SK-N-SH treated with all-trans-retinoic acid at 6 μM for 48 hours (cell line): Measurements from ENCODE around the gene ITIH5.

Experiments used
- OSR1 ChIP-seq: fragments of 250-450 bp; sonication (Bioruptor Pico); IDR thresholded peaks from 2 replicates; pipeline ENCODE4 v1.8.0; 2022; ENCODE audit warnings: moderate library complexity, mild to moderate bottlenecking, inconsistent platforms
- RARB ChIP-seq: fragments of 250-450 bp; sonication (Bioruptor Pico); IDR thresholded peaks from 2 replicates; pipeline ENCODE4 v1.8.0; 2021; ENCODE audit warnings: mild to moderate bottlenecking, moderate library complexity
- TOX ChIP-seq: fragments of 250-450 bp; sonication (Bioruptor Pico); IDR thresholded peaks from 2 replicates; pipeline ENCODE4 v1.8.0; 2021; ENCODE audit warnings: mild to moderate bottlenecking, moderate library complexity, borderline replicate concordance
- ZC3H10 ChIP-seq: fragments of 250-450 bp; sonication (Bioruptor Pico); IDR thresholded peaks from 2 replicates; pipeline ENCODE4 v1.5.1; 2021; ENCODE audit warnings: mild to moderate bottlenecking, moderate library complexity
- ZFP3 ChIP-seq: fragments of 250-450 bp; sonication (Bioruptor Pico); IDR thresholded peaks from 2 replicates; pipeline ENCODE4 v1.5.0; 2020; ENCODE audit warnings: mild to moderate bottlenecking, moderate library complexity
- ZFP30 ChIP-seq: fragments of 450-650 bp; formaldehyde crosslinking; IDR thresholded peaks from 2 replicates; pipeline ENCODE4 v1.5.0; 2022; ENCODE audit warnings: mild to moderate bottlenecking, moderate library complexity
- TF ChIP-seq, protein P1 (sequence below): fragments of 250-450 bp; sonication (Bioruptor Pico); IDR thresholded peaks from 2 replicates; pipeline ENCODE4 v1.5.1; 2021; ENCODE audit warnings: mild to moderate bottlenecking, moderate library complexity

DNA sequence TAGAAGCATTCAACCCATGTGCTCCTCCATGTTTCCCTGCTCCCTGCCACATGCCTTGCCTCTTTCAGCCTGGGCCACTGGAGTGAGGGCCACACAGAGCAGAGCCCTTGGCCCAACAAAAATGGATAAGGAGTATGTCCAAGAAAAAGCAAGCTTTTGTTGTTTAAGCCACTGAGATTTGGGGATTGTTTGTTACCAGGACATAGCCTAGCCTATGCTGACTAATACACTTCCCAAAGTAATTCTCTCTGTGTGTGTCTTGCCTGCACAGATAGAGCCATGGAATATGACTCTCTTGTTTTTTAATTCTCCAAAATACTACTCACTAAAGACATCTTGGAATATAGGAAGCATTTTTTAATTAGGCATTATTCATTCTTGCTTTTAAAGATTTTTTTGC lies 22.8 kb upstream of the ITIH5 start:
- TF ChIP-seq ZFP30 (CRISPR knock-in tag) = no peak
- TF ChIP-seq ZC3H10 = no peak
- no peak for TF ChIP-seq ZFP3 (CRISPR knock-in tag)
- TF ChIP-seq RARB (CRISPR knock-in tag) = no peak
- TF ChIP-seq TOX (CRISPR knock-in tag) = no peak
- TF ChIP-seq OSR1 (CRISPR knock-in tag) = no peak
- TF ChIP-seq, protein P1, sequence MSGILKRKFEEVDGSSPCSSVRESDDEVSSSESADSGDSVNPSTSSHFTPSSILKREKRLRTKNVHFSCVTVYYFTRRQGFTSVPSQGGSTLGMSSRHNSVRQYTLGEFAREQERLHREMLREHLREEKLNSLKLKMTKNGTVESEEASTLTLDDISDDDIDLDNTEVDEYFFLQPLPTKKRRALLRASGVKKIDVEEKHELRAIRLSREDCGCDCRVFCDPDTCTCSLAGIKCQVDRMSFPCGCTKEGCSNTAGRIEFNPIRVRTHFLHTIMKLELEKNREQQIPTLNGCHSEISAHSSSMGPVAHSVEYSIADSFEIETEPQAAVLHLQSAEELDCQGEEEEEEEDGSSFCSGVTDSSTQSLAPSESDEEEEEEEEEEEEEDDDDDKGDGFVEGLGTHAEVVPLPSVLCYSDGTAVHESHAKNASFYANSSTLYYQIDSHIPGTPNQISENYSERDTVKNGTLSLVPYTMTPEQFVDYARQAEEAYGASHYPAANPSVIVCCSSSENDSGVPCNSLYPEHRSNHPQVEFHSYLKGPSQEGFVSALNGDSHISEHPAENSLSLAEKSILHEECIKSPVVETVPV (CRISPR knock-in tag) = no peak
